HepG2 (cell line): ENCODE data around the gene ABCA2. TPM values are rescaled to one million over a fixed set of nuclear protein-coding genes. Genes with fewer than 3 reads are reported as not detected.

ENCODE experiments used
- ATAC-seq: fragments of 200-7000 bp; cut with Tn5 transposase; 3 replicates; pipeline ENCODE4 v1.9.1; 2020; ENCODE audit warnings: mild to moderate bottlenecking, moderate library complexity
- BruUV-seq: library from RNA; stranded (reverse); fragments of 400-500 nt; replicated peaks from 2 replicates; lab custom pipeline; 2021; lab: Mats Ljungman, UMichigan
- CTCF ChIA-PET: fragments of 300-600 bp; formaldehyde crosslinking; extraction: SDS; loops from one replicate; lab custom pipeline; 2021; ENCODE audit warnings: low total read pairs, inconsistent platforms, low intra/inter-chr PET ratio; lab: Yijun Ruan, JAX
- POLR2A ChIA-PET: fragments of 350-600 bp; sonication (Branson Sonifier 250); formaldehyde crosslinking; loops from one replicate; lab custom pipeline; 2020; ENCODE audit warnings: antibody characterized with exemption, inconsistent platforms; lab: Yijun Ruan, JAX
- DNase-seq: peaks from one replicate; pipeline ENCODE4 v3.0.0-alpha.2; 2015; ENCODE audit warnings: low spot score
- FAIRE-seq: peaks from 3 replicates; lab custom pipeline; 2011; peaks lifted over from hg19 to GRCh38; lab: Jason Lieb, UNC
- H2AFZ ChIP-seq: one replicate; pipeline ENCODE4 v1.6.1; 2011; ENCODE audit warnings: low read length, inconsistent platforms
- H3K27ac ChIP-seq: fragments of 300-600 bp; 3 replicates; pipeline ENCODE4 v1.8.0; 2011; ENCODE audit warnings: mixed run types, mild to moderate bottlenecking, mixed read lengths, low read length, inconsistent platforms; ENCODE audit not compliant: insufficient read depth; ENCODE audit errors: extremely low read length
- H3K27me3 ChIP-seq, 2 experiments: fragments of 200-600 bp in 1 of 2; 2 replicates in 1 of 2; 3 replicates in 1 of 2; pipeline versions ENCODE4 v1.6.0 to v1.8.0; 2011; ENCODE audit warnings: low read length in 2 of 2, mild to moderate bottlenecking in 2 of 2, moderate library complexity in 2 of 2, inconsistent platforms in 1 of 2; ENCODE audit not compliant: insufficient read depth in 2 of 2, control insufficient read depth in 1 of 2
- H3K36me3 ChIP-seq, 2 experiments: fragments of 200-600 bp in 1 of 2; replicated peaks in 1 of 2; 2 replicates in 1 of 2; 3 replicates in 1 of 2; pipeline versions ENCODE4 v1.5.1 to v1.8.0; 2011; ENCODE audit warnings: low read length in 2 of 2, inconsistent platforms in 1 of 2; ENCODE audit not compliant: insufficient read depth in 2 of 2, control insufficient read depth in 1 of 2
- H3K4me1 ChIP-seq: 2 replicates; pipeline ENCODE4 v1.5.1; 2012; ENCODE audit warnings: low read length, inconsistent platforms; ENCODE audit not compliant: insufficient read depth
- H3K4me2 ChIP-seq: 2 replicates; pipeline ENCODE4 v1.6.0; 2011; ENCODE audit warnings: low read depth, low read length, inconsistent platforms
- H3K4me3 ChIP-seq, 3 experiments: fragments of 200-600 bp in 1 of 3; sonication (generic), shearing (Covaris generic) in 1 of 3; replicated peaks in 1 of 3; 2 replicates each; pipeline ENCODE4 v1.5.1; 2011 to 2016; ENCODE audit warnings: low read length in 3 of 3, inconsistent platforms in 2 of 3, low read depth in 2 of 3, mild to moderate bottlenecking in 2 of 3, control low read depth in 1 of 3, mixed read lengths in 1 of 3; ENCODE audit not compliant: insufficient read depth in 1 of 3
- H3K79me2 ChIP-seq: one replicate; pipeline ENCODE4 v1.6.1; 2011; ENCODE audit warnings: low read length, inconsistent platforms; ENCODE audit not compliant: insufficient read depth
- H3K9ac ChIP-seq: 2 replicates; pipeline ENCODE4 v1.6.0; 2011; ENCODE audit warnings: mild to moderate bottlenecking, low read depth, low read length, inconsistent platforms; ENCODE audit not compliant: insufficient read depth
- H3K9me3 ChIP-seq: 2 replicates; pipeline ENCODE4 v1.5.1; 2012; ENCODE audit warnings: mild to moderate bottlenecking, low read length
- H4K20me1 ChIP-seq: 2 replicates; pipeline ENCODE4 v1.6.0; 2011; ENCODE audit warnings: inconsistent platforms, mild to moderate bottlenecking, low read length, moderate library complexity; ENCODE audit not compliant: insufficient read depth
- BHLHE40 ChIP-seq: IDR thresholded peaks from 2 replicates; pipeline ENCODE4 v1.6.1; 2011; ENCODE audit warnings: low read length, improper control_type of control experiment
- CCDC6 ChIP-seq: sonication (generic); formaldehyde crosslinking; IDR thresholded peaks from 2 replicates; pipeline ENCODE4 v1.8.1; 2022; ENCODE audit warnings: mild to moderate bottlenecking, missing genetic modification reagents, moderate library complexity
- CEBPB ChIP-seq: IDR thresholded peaks from 2 replicates; pipeline ENCODE4 v1.6.1; 2011; ENCODE audit warnings: low read depth, low read length, improper control_type of control experiment, borderline replicate concordance
- HNF4A ChIP-seq: sonication (generic); formaldehyde crosslinking; IDR thresholded peaks from 2 replicates; pipeline ENCODE4 v1.4.0; 2020; ENCODE audit warnings: missing genetic modification reagents
- HNRNPL ChIP-seq: fragments of 200-400 bp; formaldehyde crosslinking; IDR thresholded peaks from 2 replicates; pipeline ENCODE4 v1.6.1; 2017; ENCODE audit warnings: mild to moderate bottlenecking, low read depth, low read length
- JUN ChIP-seq: sonication (generic); formaldehyde crosslinking; IDR thresholded peaks from 2 replicates; pipeline ENCODE4 v1.4.0; 2020; ENCODE audit warnings: mild to moderate bottlenecking, missing genetic modification reagents
- MEF2D ChIP-seq: sonication (generic); formaldehyde crosslinking; IDR thresholded peaks from 2 replicates; pipeline ENCODE4 v1.5.1; 2020; ENCODE audit warnings: mild to moderate bottlenecking, missing genetic modification reagents
- MIER2 ChIP-seq: IDR thresholded peaks from 2 replicates; pipeline ENCODE4 v1.6.1; 2016; ENCODE audit warnings: missing biosample characterization, missing genetic modification reagents
- MXI1 ChIP-seq: IDR thresholded peaks from 3 replicates; pipeline ENCODE4 v1.6.1; 2012; ENCODE audit warnings: low read depth, low read length, inconsistent platforms, borderline replicate concordance
- NR2F6 ChIP-seq, 2 experiments: IDR thresholded peaks; 2 replicates each; pipeline ENCODE4 v1.6.1; 2016; ENCODE audit warnings: antibody characterized with exemption in 1 of 2, mild to moderate bottlenecking in 1 of 2
- PCBP1 ChIP-seq: fragments of 200-400 bp; formaldehyde crosslinking; IDR thresholded peaks from 2 replicates; pipeline ENCODE4 v1.6.1; 2017; ENCODE audit warnings: mild to moderate bottlenecking, low read depth, low read length, borderline replicate concordance
- RBM22 ChIP-seq: fragments of 200-400 bp; formaldehyde crosslinking; optimal IDR thresholded peaks from 2 replicates; pipeline ENCODE3; 2017; ENCODE audit warnings: mild to moderate bottlenecking, low read length, moderate library complexity
- RFX3 ChIP-seq: IDR thresholded peaks from 2 replicates; pipeline ENCODE4 v1.6.1; 2016; ENCODE audit warnings: missing biosample characterization, missing genetic modification reagents
- TBX3 ChIP-seq: fragments of 450-650 bp; IDR thresholded peaks from 2 replicates; pipeline ENCODE4 v1.6.1; 2017; ENCODE audit warnings: antibody characterized with exemption, mild to moderate bottlenecking, inconsistent platforms, borderline replicate concordance
- ZNF331 ChIP-seq: sonication (generic); formaldehyde crosslinking; IDR thresholded peaks from 2 replicates; pipeline ENCODE4 v1.4.0; 2020; ENCODE audit warnings: missing genetic modification reagents
- WGBS: methylation state at CpG from one replicate; pipeline ENCODE4 v1.1.6; 2017; ENCODE audit warnings: low lambda C conversion rate; 5-methylcytosine and 5-hydroxymethylcytosine counted together
- in situ Hi-C: cut with HindIII; loops from 2 replicates; pipeline ENCODE4 v1.10.0; 2017; ENCODE audit warnings: low pct_unique_long_range_greater_than_20kb; ENCODE audit not compliant: extremely low pct_ligation_motif_present
- intact Hi-C: fragments of 100-400 bp; cut with micrococcal nuclease; formaldehyde crosslinking; loops from one replicate; pipeline ENCODE4 v1.10.0; 2022; ENCODE audit not compliant: unreplicated experiment
- polyA plus RNA-seq, 8 experiments: library from polyadenylated mRNA; depleted of rRNA in 3 of 8; stranded (reverse) in 7 of 8; unstranded in 1 of 8; fragments of >200 nt; fragmentation: Illumina TruSeq in 4 of 8; extraction: Trizol in 4 of 8; gene quantifications; 2 replicates each; pipeline versions ENCODE4 v1.2.1 to v1.2.3, GENCODE V29; 2011 to 2016; ENCODE audit warnings: low read depth in 4 of 8, missing spikeins in 1 of 8, mixed read lengths in 1 of 8; ENCODE audit not compliant: insufficient read depth in 1 of 8
- total RNA-seq, 5 experiments: library from RNA; depleted of rRNA; stranded (reverse); fragments of >200 nt; fragmentation: Illumina TruSeq; extraction: Trizol; gene quantifications; 2 replicates each; pipeline ENCODE4 v1.2.3, GENCODE V29; 2016; ENCODE audit warnings: low read depth in 1 of 5
- TF ChIP-seq, protein P1 (sequence below): sonication (generic); formaldehyde crosslinking; IDR thresholded peaks from 2 replicates; pipeline ENCODE4 v1.4.0; 2020; ENCODE audit warnings: missing genetic modification reagents
- TF ChIP-seq, protein P2 (sequence below): sonication (generic); formaldehyde crosslinking; IDR thresholded peaks from 2 replicates; pipeline ENCODE4 v1.4.0; 2020; ENCODE audit warnings: missing genetic modification reagents
- TF ChIP-seq, protein P3 (sequence below): sonication (generic); formaldehyde crosslinking; IDR thresholded peaks from 2 replicates; pipeline ENCODE4 v1.4.0; 2020; ENCODE audit warnings: mild to moderate bottlenecking, low read depth, missing genetic modification reagents

Gene ABCA2
- total and polyA plus RNA-seq, 2 of the 13 experiments (the other 11 are each of a cell fraction or from before 2014, with no cell fraction given): 2.9 to 19.2 TPM

DNA sequence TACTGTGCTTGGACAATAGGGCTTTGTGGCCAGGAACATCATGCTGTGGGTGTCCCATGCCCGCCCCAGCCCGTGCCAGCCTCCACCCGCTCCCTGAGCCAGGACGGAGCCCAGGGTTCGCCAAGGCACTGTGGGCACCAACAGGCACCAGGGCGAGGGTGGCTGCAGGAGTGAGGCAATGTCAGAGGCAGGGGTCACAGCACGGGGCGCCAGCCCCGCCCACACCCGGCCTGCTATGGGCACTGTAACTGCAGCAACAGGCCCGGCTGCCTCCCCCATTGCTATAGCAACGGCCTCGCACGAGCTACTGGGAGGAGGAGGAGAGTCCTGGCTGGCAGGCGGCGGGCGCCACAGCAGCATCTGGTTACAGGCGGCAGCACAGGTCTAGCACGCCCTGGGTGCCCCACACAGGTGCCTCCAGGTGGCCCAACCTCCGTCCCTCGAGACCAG lies 2.5 kb downstream of the ABCA2 start:
- Histone ChIP-seq H4K20me1 (no peaks in the 10 kb centered on the region), H3K4me2 (peak overlapping the region; percentile 23; the same call in 1 of the 2 replicates), H2AFZ (no peak overlapping the region), H3K4me3 (no peak overlapping the region; a peak in 1 of 6 replicates), H3K4me1 (peaks cover 83% of the 10 kb centered on the region), H3K27me3 (peaks cover 0 to 16% of the 10 kb centered on the region in 2 experiments; a peak in 2 of 5 replicates), H3K79me2 (no peaks in the 10 kb centered on the region), H3K36me3 (no peaks in the 10 kb centered on the region), H3K27ac (no peak overlapping the region), H3K9ac (no peak overlapping the region), H3K9me3 (no peaks in the 10 kb centered on the region)
- WGBS: no CpG with 5 or more reads among the region's 21 CpGs
- ATAC-seq (no peak), FAIRE-seq (no peak), DNase-seq (peak; percentile 52)
- in situ Hi-C loops: no loop called here
- ChIA-PET CTCF (no interaction called here), POLR2A (interaction anchor here (1.4 kb wide), 1 partner anchor 9 kb away, joined by 3 read pairs; no protein-coding TSS in a partner anchor)
- intact Hi-C loops: no loop called here
- BruUV-seq: no TSS peak
- TF ChIP-seq ZNF331: no peak
- TF ChIP-seq TBX3: no peak
- TF ChIP-seq BHLHE40: peak; percentile 49; the same call in 1 of the 2 replicates
- TF ChIP-seq, protein P1, sequence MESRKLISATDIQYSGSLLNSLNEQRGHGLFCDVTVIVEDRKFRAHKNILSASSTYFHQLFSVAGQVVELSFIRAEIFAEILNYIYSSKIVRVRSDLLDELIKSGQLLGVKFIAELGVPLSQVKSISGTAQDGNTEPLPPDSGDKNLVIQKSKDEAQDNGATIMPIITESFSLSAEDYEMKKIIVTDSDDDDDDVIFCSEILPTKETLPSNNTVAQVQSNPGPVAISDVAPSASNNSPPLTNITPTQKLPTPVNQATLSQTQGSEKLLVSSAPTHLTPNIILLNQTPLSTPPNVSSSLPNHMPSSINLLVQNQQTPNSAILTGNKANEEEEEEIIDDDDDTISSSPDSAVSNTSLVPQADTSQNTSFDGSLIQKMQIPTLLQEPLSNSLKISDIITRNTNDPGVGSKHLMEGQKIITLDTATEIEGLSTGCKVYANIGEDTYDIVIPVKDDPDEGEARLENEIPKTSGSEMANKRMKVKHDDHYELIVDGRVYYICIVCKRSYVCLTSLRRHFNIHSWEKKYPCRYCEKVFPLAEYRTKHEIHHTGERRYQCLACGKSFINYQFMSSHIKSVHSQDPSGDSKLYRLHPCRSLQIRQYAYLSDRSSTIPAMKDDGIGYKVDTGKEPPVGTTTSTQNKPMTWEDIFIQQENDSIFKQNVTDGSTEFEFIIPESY (CRISPR knock-in tag): peak; percentile 52; the same call in 1 of the 2 replicates
- peak; percentile 76 for TF ChIP-seq RFX3 (CRISPR knock-in tag)
- TF ChIP-seq HNRNPL: peak; percentile 98
- TF ChIP-seq, protein P2, sequence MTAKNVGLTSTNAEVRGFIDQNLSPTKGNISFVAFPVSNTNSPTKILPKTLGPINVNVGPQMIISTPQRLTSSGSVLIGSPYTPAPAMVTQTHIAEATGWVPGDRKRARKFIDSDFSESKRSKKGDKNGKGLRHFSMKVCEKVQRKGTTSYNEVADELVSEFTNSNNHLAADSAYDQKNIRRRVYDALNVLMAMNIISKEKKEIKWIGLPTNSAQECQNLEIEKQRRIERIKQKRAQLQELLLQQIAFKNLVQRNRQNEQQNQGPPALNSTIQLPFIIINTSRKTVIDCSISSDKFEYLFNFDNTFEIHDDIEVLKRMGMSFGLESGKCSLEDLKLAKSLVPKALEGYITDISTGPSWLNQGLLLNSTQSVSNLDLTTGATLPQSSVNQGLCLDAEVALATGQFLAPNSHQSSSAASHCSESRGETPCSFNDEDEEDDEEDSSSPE: no peak
- TF ChIP-seq RBM22: peak; percentile 51
- TF ChIP-seq, protein P3, sequence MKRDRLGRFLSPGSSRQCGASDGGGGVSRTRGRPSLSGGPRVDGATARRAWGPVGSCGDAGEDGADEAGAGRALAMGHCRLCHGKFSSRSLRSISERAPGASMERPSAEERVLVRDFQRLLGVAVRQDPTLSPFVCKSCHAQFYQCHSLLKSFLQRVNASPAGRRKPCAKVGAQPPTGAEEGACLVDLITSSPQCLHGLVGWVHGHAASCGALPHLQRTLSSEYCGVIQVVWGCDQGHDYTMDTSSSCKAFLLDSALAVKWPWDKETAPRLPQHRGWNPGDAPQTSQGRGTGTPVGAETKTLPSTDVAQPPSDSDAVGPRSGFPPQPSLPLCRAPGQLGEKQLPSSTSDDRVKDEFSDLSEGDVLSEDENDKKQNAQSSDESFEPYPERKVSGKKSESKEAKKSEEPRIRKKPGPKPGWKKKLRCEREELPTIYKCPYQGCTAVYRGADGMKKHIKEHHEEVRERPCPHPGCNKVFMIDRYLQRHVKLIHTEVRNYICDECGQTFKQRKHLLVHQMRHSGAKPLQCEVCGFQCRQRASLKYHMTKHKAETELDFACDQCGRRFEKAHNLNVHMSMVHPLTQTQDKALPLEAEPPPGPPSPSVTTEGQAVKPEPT (CRISPR knock-in tag): no peak
- no peak for TF ChIP-seq CCDC6 (CRISPR knock-in tag)
- no peak for TF ChIP-seq MIER2 (CRISPR knock-in tag)
- peak; percentile 18; the same call in 1 of the 2 replicates for TF ChIP-seq NR2F6 (IDR thresholded peaks at IDR 0.05)
- TF ChIP-seq NR2F6 (CRISPR knock-in tag; IDR thresholded peaks at IDR 0.05): peak; percentile 20; the same call in 1 of the 2 replicates
- 0 out of 2 replicates have a peak, but pooled peaks have one; percentile 9 for TF ChIP-seq CEBPB
- peak; percentile 80; the same call in 2 of the 3 replicates for TF ChIP-seq MXI1
- TF ChIP-seq HNF4A (CRISPR knock-in tag): no peak
- no peak for TF ChIP-seq JUN (CRISPR knock-in tag)
- TF ChIP-seq MEF2D (CRISPR knock-in tag): no peak
- TF ChIP-seq PCBP1: 0 out of 2 replicates have a peak, but pooled peaks have one; percentile 22
